Activated CD8-positive, alpha-beta memory T cell treated with anti-CD3 and anti-CD28 coated beads, Interleukin-2, amount 50 U/mL, for 24 hours (primary cell): Measurements from ENCODE around the gene UAP1.

Experiments
- DNase-seq: peaks from one replicate; pipeline ENCODE4 v3.0.0-alpha.2; 2020; ENCODE audit errors: extremely low read depth

The UAP1 gene

GRCh38 chr1:162616848-162617247, 55.3 kb downstream of the UAP1 start:
- DNase-seq = no peak

- DNase-seq = no peak
Observed at GRCh38 chr1:162617513-162617912, 56.0 kb downstream of the UAP1 start.

GRCh38 chr1:162619076-162619475, 57.6 kb downstream of the UAP1 start:
- DNase-seq = no peak

- DNase-seq = no peak
Observed at GRCh38 chr1:162621256-162621655, 59.7 kb downstream of the UAP1 start.

- no peak for DNase-seq
Observed at GRCh38 chr1:162625679-162626078, 64.2 kb downstream of the UAP1 start.

GRCh38 chr1:162626094-162626493, 64.6 kb downstream of the UAP1 start:
- no peak for DNase-seq

GRCh38 chr1:162626761-162627160, 65.2 kb downstream of the UAP1 start:
- no peak for DNase-seq

GRCh38 chr1:162627662-162628296, 66.3 kb downstream of the UAP1 start:
- no peak for DNase-seq

GRCh38 chr1:162629077-162629627, 67.6 kb downstream of the UAP1 start:
- DNase-seq = no peak

- no peak for DNase-seq
Observed at GRCh38 chr1:162629651-162630050, 68.1 kb downstream of the UAP1 start.

- no peak for DNase-seq
Observed at GRCh38 chr1:162631546-162632191, 70.1 kb downstream of the UAP1 start.

GRCh38 chr1:162632217-162632666, 70.7 kb downstream of the UAP1 start, which contains the start of gene DDR2:
TSS of gene DDR2 (plus strand) at chr1:162632464. CDS start at chr1:162719064, 86,600 bp downstream.
- DNase-seq = no peak

GRCh38 chr1:162632698-162633080, 71.2 kb downstream of the UAP1 start:
- no peak for DNase-seq

GRCh38 chr1:162633081-162633762, 71.7 kb downstream of the UAP1 start:
- no peak for DNase-seq

GRCh38 chr1:162635418-162635817, 73.9 kb downstream of the UAP1 start:
- no peak for DNase-seq

GRCh38 chr1:162639718-162640117, 78.2 kb downstream of the UAP1 start:
- no peak for DNase-seq

- DNase-seq = no peak
Observed at GRCh38 chr1:162641114-162641513, 79.6 kb downstream of the UAP1 start.

- no peak for DNase-seq
Observed at GRCh38 chr1:162644986-162645314, 83.4 kb downstream of the UAP1 start.

- DNase-seq = no peak
Observed at GRCh38 chr1:162645666-162646065, 84.1 kb downstream of the UAP1 start.

- no peak for DNase-seq
Observed at GRCh38 chr1:162649583-162649982, 88.1 kb downstream of the UAP1 start.
